ENCODE data around the gene ISX.

DNA sequence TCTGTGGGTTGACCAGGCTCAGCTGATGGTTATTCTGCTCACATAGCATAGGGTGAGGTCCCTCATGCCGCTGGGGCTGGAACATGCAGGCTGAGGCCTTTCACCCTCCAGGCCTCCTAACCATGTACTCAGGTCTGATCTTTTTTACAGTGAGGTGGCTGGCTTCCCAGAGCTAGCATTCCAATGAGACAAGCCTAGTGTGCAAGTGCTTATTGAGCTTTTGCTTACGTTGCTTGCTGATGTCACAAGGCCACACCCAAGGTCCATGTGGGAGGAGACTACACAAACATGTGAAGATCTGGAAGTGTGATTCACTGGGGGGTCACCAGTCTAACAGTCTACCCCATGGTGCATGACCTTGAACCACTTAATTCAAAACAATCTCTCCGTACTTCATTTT is 33.9 kb downstream of the ISX start:
- TF ChIP-seq POLR2AphosphoS5 (IDR thresholded peaks at IDR 0.05), result no peak
- TF ChIP-seq, protein P1, sequence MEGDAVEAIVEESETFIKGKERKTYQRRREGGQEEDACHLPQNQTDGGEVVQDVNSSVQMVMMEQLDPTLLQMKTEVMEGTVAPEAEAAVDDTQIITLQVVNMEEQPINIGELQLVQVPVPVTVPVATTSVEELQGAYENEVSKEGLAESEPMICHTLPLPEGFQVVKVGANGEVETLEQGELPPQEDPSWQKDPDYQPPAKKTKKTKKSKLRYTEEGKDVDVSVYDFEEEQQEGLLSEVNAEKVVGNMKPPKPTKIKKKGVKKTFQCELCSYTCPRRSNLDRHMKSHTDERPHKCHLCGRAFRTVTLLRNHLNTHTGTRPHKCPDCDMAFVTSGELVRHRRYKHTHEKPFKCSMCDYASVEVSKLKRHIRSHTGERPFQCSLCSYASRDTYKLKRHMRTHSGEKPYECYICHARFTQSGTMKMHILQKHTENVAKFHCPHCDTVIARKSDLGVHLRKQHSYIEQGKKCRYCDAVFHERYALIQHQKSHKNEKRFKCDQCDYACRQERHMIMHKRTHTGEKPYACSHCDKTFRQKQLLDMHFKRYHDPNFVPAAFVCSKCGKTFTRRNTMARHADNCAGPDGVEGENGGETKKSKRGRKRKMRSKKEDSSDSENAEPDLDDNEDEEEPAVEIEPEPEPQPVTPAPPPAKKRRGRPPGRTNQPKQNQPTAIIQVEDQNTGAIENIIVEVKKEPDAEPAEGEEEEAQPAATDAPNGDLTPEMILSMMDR (IDR thresholded peaks at IDR 0.05; ENCODE audit: poor library complexity, severe bottlenecking), result no peak
- TF ChIP-seq EZH2 (IDR thresholded peaks at IDR 0.05; ENCODE audit: borderline replicate concordance, insufficient read depth, low read length, poor library complexity, severe bottlenecking), result no peak
- TF ChIP-seq MXI1 (conservative IDR thresholded peaks at IDR 0.05; ENCODE audit: poor library complexity, severe bottlenecking), result no peak
